GM19035 (cell line): ENCODE data around the gene BRAT1.
"Not testable (repeated sequence)": the region's sequence is repeated elsewhere in the genome, so short reads cannot be mapped to it uniquely, and the experiment has no call there.

ENCODE experiments used
- ATAC-seq: cut with Tn5 transposase; IDR thresholded peaks from one replicate; pipeline ENCODE4 v1.9.1; 2021; ENCODE audit not compliant: unreplicated experiment

The BRAT1 gene

GRCh38 chr7:2564970-2565540 lies 9.7 kb upstream of the BRAT1 start:
- no peak for ATAC-seq

GRCh38 chr7:2563955-2564354 lies 8.6 kb upstream of the BRAT1 start:
- not testable (repeated sequence) for ATAC-seq

- ATAC-seq: peak; percentile 4
Observed at GRCh38 chr7:2559283-2559950, 4.1 kb upstream of the BRAT1 start.

- peak; percentile 55 for ATAC-seq
Observed at GRCh38 chr7:2558629-2559282, 3.4 kb upstream of the BRAT1 start, which contains the start of gene IQCE. Gene IQCE, plus strand, starts transcription at chr7:2558979. Its CDS starts 203 bp downstream, at chr7:2559182.

GRCh38 chr7:2554661-2555111 lies 638 bp downstream of the BRAT1 start:
- ATAC-seq: no peak

GRCh38 chr7:2553831-2554581 lies 1.3 kb downstream of the BRAT1 start:
- ATAC-seq: no peak

- no peak for ATAC-seq
Observed at GRCh38 chr7:2553108-2553507, 2.2 kb downstream of the BRAT1 start.

- ATAC-seq: no peak
Observed at GRCh38 chr7:2551418-2551817, 3.9 kb downstream of the BRAT1 start.

- ATAC-seq: no peak
Observed at GRCh38 chr7:2546776-2547586, 8.3 kb downstream of the BRAT1 start.

GRCh38 chr7:2545746-2546425 lies 9.4 kb downstream of the BRAT1 start:
- ATAC-seq: no peak

- ATAC-seq: no peak
Observed at GRCh38 chr7:2544541-2545188, 10.7 kb downstream of the BRAT1 start.

GRCh38 chr7:2542916-2543871 lies 12.1 kb downstream of the BRAT1 start:
- no peak for ATAC-seq

GRCh38 chr7:2542011-2542915 lies 13.1 kb downstream of the BRAT1 start:
- no peak for ATAC-seq

- no peak for ATAC-seq
Observed at GRCh38 chr7:2541291-2542010, 13.9 kb downstream of the BRAT1 start.

- ATAC-seq: no peak
Observed at GRCh38 chr7:2540641-2541051, 14.7 kb downstream of the BRAT1 start.

GRCh38 chr7:2540133-2540532 lies 15.2 kb downstream of the BRAT1 start:
- ATAC-seq: no peak
